ENCODE measurements around the gene TIGD7. TPM values are rescaled to one million over a fixed set of nuclear protein-coding genes. Genes with fewer than 3 reads are reported as not detected.

TIGD7 gene
- total RNA-seq, 1 donor from 2014 or later = 3.6 TPM

GRCh38 chr16:3252967-3253366 lies 52.3 kb downstream of the TIGD7 start:
- intact Hi-C loops (cut with micrococcal nuclease) = no loop called here
- H3K27me3 Mint-ChIP-seq (ENCODE audit: low read depth) = peaks cover 2% of the 10 kb centered on the region
- H3K4me3 Mint-ChIP-seq (ENCODE audit: low read depth) = no peak overlapping the region
- H3K4me1 Mint-ChIP-seq (ENCODE audit: low read depth) = no peaks in the 10 kb centered on the region
- no peaks in the 10 kb centered on the region for H3K9me3 Mint-ChIP-seq
- H3K27ac Mint-ChIP-seq = no peak overlapping the region
- no peak for DNase-seq (ENCODE audit: low spot score)
- no peaks in the 10 kb centered on the region for H3K36me3 Mint-ChIP-seq (ENCODE audit: low read depth)

GRCh38 chr16:3249451-3249850 lies 55.8 kb downstream of the TIGD7 start:
- Mint-ChIP-seq H3K9me3 (no peaks in the 10 kb centered on the region), H3K27ac (no peak overlapping the region), H3K36me3 (ENCODE audit: low read depth) (no peaks in the 10 kb centered on the region), H3K27me3 (ENCODE audit: low read depth) (peaks cover 3% of the 10 kb centered on the region), H3K4me3 (ENCODE audit: low read depth) (no peak overlapping the region), H3K4me1 (ENCODE audit: low read depth) (no peaks in the 10 kb centered on the region)
- intact Hi-C loops (cut with micrococcal nuclease) = no loop called here
- DNase-seq (ENCODE audit: low spot score) = no peak

GRCh38 chr16:3249020-3249419 lies 56.2 kb downstream of the TIGD7 start:
- H3K36me3 Mint-ChIP-seq (ENCODE audit: low read depth) = no peaks in the 10 kb centered on the region
- no peaks in the 10 kb centered on the region for H3K4me1 Mint-ChIP-seq (ENCODE audit: low read depth)
- intact Hi-C loops (cut with micrococcal nuclease) = no loop called here
- DNase-seq (ENCODE audit: low spot score) = no peak
- no peak overlapping the region for H3K4me3 Mint-ChIP-seq (ENCODE audit: low read depth)
- no peak overlapping the region for H3K27ac Mint-ChIP-seq
- no peaks in the 10 kb centered on the region for H3K9me3 Mint-ChIP-seq
- peaks cover 3% of the 10 kb centered on the region for H3K27me3 Mint-ChIP-seq (ENCODE audit: low read depth)

Other genes starting within 250 kb of the TIGD7 start
- 773 and 798 TPM in 2 replicates for gene IL32, start 239.8 kb downstream of the TIGD7 start, total RNA-seq
- not detected in 2 replicates for gene ZSCAN10, start 206.1 kb downstream of the TIGD7 start, total RNA-seq
- 0.09 and 0.18 TPM in 2 replicates for gene ZNF205, start 192.8 kb downstream of the TIGD7 start, total RNA-seq
- 9.1 and 9.3 TPM in 2 replicates for gene ZNF213, start 170.4 kb downstream of the TIGD7 start, total RNA-seq
- not detected in 2 replicates for gene OR1F1, start 117.2 kb downstream of the TIGD7 start, total RNA-seq
- gene ZNF200, start 70.3 kb downstream of the TIGD7 start, total RNA-seq = 11.0 and 12.2 TPM in 2 replicates
- 0.18 TPM in 1 of 2 replicates, not detected in the other for gene MEFV, start 48.8 kb downstream of the TIGD7 start, total RNA-seq
- 22.9 and 26.6 TPM in 2 replicates for gene ZNF263, start 21.9 kb downstream of the TIGD7 start, total RNA-seq
- gene ZNF75A, start 67 bp upstream of the TIGD7 start, total RNA-seq = 25.4 and 31.8 TPM in 2 replicates
- gene OR2C1, start 50.5 kb upstream of the TIGD7 start, total RNA-seq = not detected in 2 replicates
- 13.2 and 16.1 TPM in 2 replicates for gene ZSCAN32, start 95.6 kb upstream of the TIGD7 start, total RNA-seq
- 9.2 and 11.1 TPM in 2 replicates for gene ZNF174, start 95.8 kb upstream of the TIGD7 start, total RNA-seq
- gene ZNF597, start 138.1 kb upstream of the TIGD7 start, total RNA-seq = 1.8 and 1.9 TPM in 2 replicates
- 31.0 and 36.2 TPM in 2 replicates for gene NAA60, start 138.2 kb upstream of the TIGD7 start, total RNA-seq
- gene C16orf90, start 190.1 kb upstream of the TIGD7 start, total RNA-seq = not detected in 2 replicates
- 13.7 and 19.9 TPM in 2 replicates for gene CLUAP1, start 195.6 kb upstream of the TIGD7 start, total RNA-seq